ENCODE data around the gene CFAP20.
"Not testable (repeated sequence)": the region's sequence is repeated elsewhere in the genome, so short reads cannot be mapped to it uniquely, and the experiment has no call there.

The CFAP20 gene

GRCh38 chr16:58095575-58095960, 33.6 kb downstream of the CFAP20 start:
- DNase-seq: not testable (repeated sequence)

GRCh38 chr16:58094791-58095574, 34.2 kb downstream of the CFAP20 start:
- DNase-seq: no peak

GRCh38 chr16:58094026-58094425, 35.2 kb downstream of the CFAP20 start:
- no peak for DNase-seq

- not testable (repeated sequence) for DNase-seq
Observed at GRCh38 chr16:58090396-58090795, 38.8 kb downstream of the CFAP20 start.

GRCh38 chr16:58088091-58088490, 41.1 kb downstream of the CFAP20 start:
- no peak for DNase-seq

- DNase-seq: no peak
Observed at GRCh38 chr16:58087209-58087913, 41.8 kb downstream of the CFAP20 start.

- DNase-seq: no peak
Observed at GRCh38 chr16:58086381-58087208, 42.6 kb downstream of the CFAP20 start.

GRCh38 chr16:58085584-58086251, 43.5 kb downstream of the CFAP20 start:
- DNase-seq: no peak

GRCh38 chr16:58085171-58085570, 44.0 kb downstream of the CFAP20 start:
- no peak for DNase-seq

- no peak for DNase-seq
Observed at GRCh38 chr16:58084635-58085034, 44.5 kb downstream of the CFAP20 start.

GRCh38 chr16:58082381-58082780, 46.8 kb downstream of the CFAP20 start:
- DNase-seq: no peak

GRCh38 chr16:58080657-58081056, 48.5 kb downstream of the CFAP20 start:
- not testable (repeated sequence) for DNase-seq

- DNase-seq: no peak
Observed at GRCh38 chr16:58077796-58078195, 51.4 kb downstream of the CFAP20 start.

- no peak for DNase-seq
Observed at GRCh38 chr16:58076514-58076913, 52.7 kb downstream of the CFAP20 start.

GRCh38 chr16:58074657-58075056, 54.5 kb downstream of the CFAP20 start:
- no peak for DNase-seq

GRCh38 chr16:58073086-58073485, 56.1 kb downstream of the CFAP20 start:
- not testable (repeated sequence) for DNase-seq

GRCh38 chr16:58072134-58072533, 57.0 kb downstream of the CFAP20 start:
- DNase-seq: not testable (repeated sequence)

- no peak for DNase-seq
Observed at GRCh38 chr16:58070585-58070984, 58.6 kb downstream of the CFAP20 start.

Measured in activated CD4-positive, CD25-positive, alpha-beta regulatory T cell (primary cell).